ENCODE data around the gene MTHFS. TPM values are rescaled to one million over a fixed set of nuclear protein-coding genes. Genes with fewer than 3 reads are reported as not detected.
"Not testable (repeated sequence)": the region's sequence is repeated elsewhere in the genome, so short reads cannot be mapped to it uniquely, and the experiment has no call there.

The MTHFS gene
- total RNA-seq, 6 donors from 2014 or later, result 15.0 to 60.8 (median 33.8) TPM

DNA sequence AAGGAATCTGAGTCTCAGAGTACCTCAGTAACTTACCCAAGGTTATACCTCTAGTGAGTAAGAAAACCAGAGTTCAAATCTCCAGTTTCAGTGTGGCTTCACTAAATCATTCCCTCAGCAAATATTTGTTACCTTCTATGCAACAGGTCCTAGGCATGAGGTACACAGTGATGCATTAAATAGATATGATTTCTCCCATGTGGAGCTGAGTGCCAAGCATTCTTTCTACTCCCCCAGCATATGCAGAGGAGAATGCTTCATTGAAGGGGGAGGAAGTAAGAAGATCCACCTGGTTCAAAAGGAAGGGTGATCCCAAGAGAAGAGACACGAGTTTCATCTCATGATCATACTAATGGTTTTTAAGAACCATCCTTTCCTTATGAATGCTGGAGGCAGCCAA is 6.8 kb upstream of the MTHFS start:
- no peaks in the 10 kb centered on the region for H3K27me3 ChIP-seq
- no peak for DNase-seq
- H3K9me3 ChIP-seq, result no peaks in the 10 kb centered on the region
- WGBS, 2 donors, result 69 to 89% methylated on average over 1 of the region's 1 CpG
- no peak overlapping the region for H3K27ac ChIP-seq
- H3K36me3 ChIP-seq, result no peaks in the 10 kb centered on the region
- H3K4me1 ChIP-seq, result peaks cover 0 to 8% (median 3%) of the 10 kb centered on the region in 4 donors
- no peak overlapping the region for H3K4me3 ChIP-seq
- TF ChIP-seq POLR2A (IDR thresholded peaks at IDR 0.05) (no peak), POLR2AphosphoS5 (IDR thresholded peaks at IDR 0.05) (no peak), EP300 (IDR thresholded peaks at IDR 0.05) (no peak), CTCF (IDR thresholded peaks at IDR 0.05) (no peak)
- no peak for ATAC-seq (ENCODE audit: low FRiP score in 2 of 2)

DNA sequence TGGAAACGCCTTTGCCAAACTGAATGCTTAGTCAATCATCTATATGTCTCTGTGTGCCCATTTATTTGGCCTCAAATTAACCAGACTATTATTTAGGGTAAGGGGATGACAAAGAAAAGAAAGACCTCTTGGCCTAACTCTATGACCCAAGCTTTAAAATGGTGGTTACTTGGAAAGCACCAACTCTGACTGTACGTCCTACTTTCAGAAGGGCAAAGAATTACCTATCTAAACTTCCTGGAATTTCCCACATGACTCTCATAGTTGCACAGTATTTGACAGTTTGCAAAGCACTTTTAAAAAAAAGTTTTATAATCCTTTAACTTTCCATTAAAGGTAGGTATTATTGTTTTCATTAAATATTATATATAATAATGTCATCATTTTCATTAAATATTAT is 6.3 kb upstream of the MTHFS start:
- 80 to 88% methylated on average over 2 of the region's 2 CpGs for WGBS, 2 donors
- DNase-seq, result no peak
- H3K4me1 ChIP-seq, result peaks cover 0 to 12% (median 8%) of the 10 kb centered on the region in 4 donors
- no peak for ATAC-seq (ENCODE audit: low FRiP score in 2 of 2)
- H3K27ac ChIP-seq, result no peak overlapping the region
- no peaks in the 10 kb centered on the region for H3K36me3 ChIP-seq
- no peak overlapping the region for H3K4me3 ChIP-seq
- H3K9me3 ChIP-seq, result no peaks in the 10 kb centered on the region
- TF ChIP-seq CTCF (IDR thresholded peaks at IDR 0.05) (no peak), POLR2AphosphoS5 (IDR thresholded peaks at IDR 0.05) (no peak), EP300 (IDR thresholded peaks at IDR 0.05) (no peak), POLR2A (IDR thresholded peaks at IDR 0.05) (no peak)
- no peaks in the 10 kb centered on the region for H3K27me3 ChIP-seq

GRCh38 chr15:79901958-79902357 is 5.1 kb upstream of the MTHFS start:
- no peak for ATAC-seq (ENCODE audit: low FRiP score in 2 of 2)
- Histone ChIP-seq H3K36me3 (no peaks in the 10 kb centered on the region), H3K9me3 (no peaks in the 10 kb centered on the region), H3K4me1 (peaks cover 0 to 23% (median 18%) of the 10 kb centered on the region in 4 donors), H3K27ac (no peak overlapping the region), H3K27me3 (no peaks in the 10 kb centered on the region), H3K4me3 (no peak overlapping the region)
- TF ChIP-seq POLR2AphosphoS5 (IDR thresholded peaks at IDR 0.05) (no peak), EP300 (IDR thresholded peaks at IDR 0.05) (no peak), POLR2A (IDR thresholded peaks at IDR 0.05) (no peak), CTCF (IDR thresholded peaks at IDR 0.05) (no peak)
- DNase-seq, result no peak
- 34 to 53% methylated on average over 1 of the region's 1 CpG for WGBS, 2 donors

- H3K9me3 ChIP-seq; H3K4me3 ChIP-seq; ATAC-seq (ENCODE audit: low FRiP score in 2 of 2); H3K27me3 ChIP-seq; H3K36me3 ChIP-seq; DNase-seq: not testable (repeated sequence)
- H3K4me1 ChIP-seq, result peaks cover 2 to 26% (median 20%) of the 10 kb centered on the region in 4 donors
- WGBS, 2 donors, result 91 to 98% methylated on average over 4 of the region's 4 CpGs
- H3K27ac ChIP-seq, result peak overlapping the region in 1 of 4 donors; percentile 96
These were observed 4.1 kb upstream of the MTHFS start for GRCh38 chr15:79900818-79901378.

GRCh38 chr15:79900087-79900486 is 3.3 kb upstream of the MTHFS start:
- H3K4me1 ChIP-seq, result peaks cover 3 to 33% (median 24%) of the 10 kb centered on the region in 4 donors
- no peaks in the 10 kb centered on the region for H3K9me3 ChIP-seq

GRCh38 chr15:79898786-79899185 is 2.0 kb upstream of the MTHFS start:
- DNase-seq, result peak in 1 of 2 donors; percentile 40
- H3K36me3 ChIP-seq; ATAC-seq (ENCODE audit: low FRiP score in 2 of 2); H3K27me3 ChIP-seq; H3K9me3 ChIP-seq; H3K4me3 ChIP-seq: not testable (repeated sequence)
- peaks cover 3 to 34% (median 26%) of the 10 kb centered on the region in 4 donors for H3K4me1 ChIP-seq
- 30 to 46% methylated on average over 3 of the region's 3 CpGs for WGBS, 2 donors
- peak in 3 of 4 donors; percentile 34 to 95 (median 50) for TF ChIP-seq EP300 (IDR thresholded peaks at IDR 0.05)
- peak overlapping the region; percentile 95 to 99 (median 97) for H3K27ac ChIP-seq

More at GRCh38 chr15:79900087-79900486, 3.3 kb upstream of the MTHFS start:
- no peak for ATAC-seq (ENCODE audit: low FRiP score in 2 of 2)
- WGBS, 2 donors, result 85 to 87% methylated on average over 9 of the region's 9 CpGs
- Histone ChIP-seq H3K36me3 (no peaks in the 10 kb centered on the region), H3K4me3 (no peak overlapping the region), H3K27me3 (no peaks in the 10 kb centered on the region), H3K27ac (peak overlapping the region; percentile 57 to 98 (median 96))
- TF ChIP-seq EP300 (IDR thresholded peaks at IDR 0.05) (no peak), POLR2AphosphoS5 (IDR thresholded peaks at IDR 0.05) (peak in 1 of 2 donors; percentile 24)
- DNase-seq, result no peak
